Measurements from ENCODE around the gene NPAS3.

NPAS3 gene

DNA sequence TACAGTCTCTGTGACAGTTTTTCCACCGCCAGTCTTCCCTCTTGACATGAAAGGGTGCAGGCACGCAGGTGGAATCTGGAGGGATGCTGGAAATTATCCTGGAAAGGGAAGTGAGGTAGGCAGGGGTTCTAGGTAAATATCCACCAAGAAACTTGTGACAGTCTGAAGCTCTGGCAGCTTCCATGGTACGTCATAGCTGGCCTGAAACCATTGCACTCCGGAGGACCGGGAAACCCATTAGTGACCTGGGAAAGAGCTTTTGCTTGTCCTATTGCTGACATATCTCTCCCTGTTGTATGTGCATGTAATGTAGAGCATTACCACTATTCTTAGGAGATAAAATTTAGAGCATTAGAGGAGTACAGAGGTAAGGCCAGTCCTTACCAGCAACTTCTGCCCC lies 736.2 kb downstream of the NPAS3 start:
- Histone ChIP-seq H3K4me1 (ENCODE audit: control insufficient read depth in 5 of 5, insufficient read depth in 5 of 5, low read length in 5 of 5) (no peaks in the 10 kb centered on the region), H3K27ac (ENCODE audit: low read depth, low read length) (no peak overlapping the region), H3K9me3 (ENCODE audit: control insufficient read depth in 5 of 5, low read length in 5 of 5) (no peaks in the 10 kb centered on the region), H3K36me3 (ENCODE audit: control insufficient read depth in 5 of 5, insufficient read depth in 5 of 5, low read length in 5 of 5) (no peaks in the 10 kb centered on the region), H3K27me3 (ENCODE audit: control insufficient read depth in 5 of 5, insufficient read depth in 4 of 5, low read length in 5 of 5) (no peaks in the 10 kb centered on the region), H3K9ac (ENCODE audit: low read length in 5 of 5) (no peak overlapping the region), H3K4me3 (ENCODE audit: low read depth in 1 of 5, low read length in 5 of 5) (no peak overlapping the region)

DNA sequence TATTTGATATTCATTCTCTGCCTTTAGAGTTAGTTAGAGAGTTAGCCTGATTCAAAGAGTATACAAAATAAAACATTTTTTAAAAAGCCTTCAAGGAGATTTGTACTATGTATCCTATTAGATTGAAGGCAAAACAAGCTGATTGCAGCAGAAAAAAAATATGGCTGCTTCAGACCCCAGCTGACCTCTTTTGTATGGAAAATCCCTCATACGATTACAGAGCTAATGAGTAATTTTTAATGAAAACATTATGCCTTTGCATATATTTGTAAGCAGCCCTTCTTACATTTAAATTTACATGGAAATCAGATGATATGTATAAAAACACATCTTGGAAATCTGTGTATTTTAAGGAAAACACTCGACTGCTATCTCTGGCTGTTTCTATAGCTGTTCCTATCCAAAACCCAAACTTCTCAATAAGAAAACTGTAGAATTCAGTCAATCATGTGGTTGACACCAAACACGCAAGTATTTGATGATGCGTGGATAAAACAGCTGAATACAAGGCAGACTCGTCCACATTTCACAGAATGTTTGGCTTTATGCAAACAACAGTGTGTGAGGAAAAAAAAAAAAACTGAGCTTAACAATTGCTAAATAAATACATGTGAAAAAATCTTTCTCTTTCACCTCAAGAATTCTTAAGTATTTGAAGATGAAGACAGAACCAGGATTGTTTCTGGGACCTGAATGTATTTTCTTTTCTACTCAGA lies 736.9 kb downstream of the NPAS3 start:
- Histone ChIP-seq H3K9me3 (ENCODE audit: control insufficient read depth in 5 of 5, low read length in 5 of 5) (no peaks in the 10 kb centered on the region), H3K4me1 (ENCODE audit: control insufficient read depth in 5 of 5, insufficient read depth in 5 of 5, low read length in 5 of 5) (no peaks in the 10 kb centered on the region), H3K9ac (ENCODE audit: low read length in 5 of 5) (no peak overlapping the region), H3K27ac (ENCODE audit: low read depth, low read length) (no peak overlapping the region), H3K36me3 (ENCODE audit: control insufficient read depth in 5 of 5, insufficient read depth in 5 of 5, low read length in 5 of 5) (no peaks in the 10 kb centered on the region), H3K27me3 (ENCODE audit: control insufficient read depth in 5 of 5, insufficient read depth in 4 of 5, low read length in 5 of 5) (no peaks in the 10 kb centered on the region), H3K4me3 (ENCODE audit: low read depth in 1 of 5, low read length in 5 of 5) (no peak overlapping the region)

DNA sequence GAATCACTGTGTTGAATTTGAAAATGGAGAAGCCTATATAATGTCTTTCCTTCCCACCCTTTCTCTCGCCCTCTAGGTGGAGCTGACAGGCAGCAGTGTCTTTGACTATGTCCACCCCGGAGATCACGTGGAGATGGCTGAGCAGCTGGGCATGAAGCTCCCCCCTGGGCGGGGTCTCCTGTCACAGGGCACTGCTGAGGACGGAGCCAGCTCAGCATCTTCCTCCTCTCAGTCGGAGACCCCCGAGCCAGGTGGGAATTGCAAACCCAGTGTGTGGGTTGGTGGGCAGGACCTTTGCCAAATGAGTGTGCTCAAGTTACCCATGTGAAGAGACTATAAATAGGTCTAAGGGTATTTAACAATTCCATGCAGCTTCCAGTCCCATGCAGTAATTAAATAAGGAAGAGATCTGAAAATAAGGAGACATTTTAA lies 737.5 kb downstream of the NPAS3 start:
- H3K9me3 ChIP-seq (ENCODE audit: control insufficient read depth in 5 of 5, low read length in 5 of 5): no peaks in the 10 kb centered on the region
- H3K27me3 ChIP-seq (ENCODE audit: control insufficient read depth in 5 of 5, insufficient read depth in 4 of 5, low read length in 5 of 5): no peaks in the 10 kb centered on the region
- H3K4me1 ChIP-seq (ENCODE audit: control insufficient read depth in 5 of 5, insufficient read depth in 5 of 5, low read length in 5 of 5): no peaks in the 10 kb centered on the region
- H3K9ac ChIP-seq (ENCODE audit: low read length in 5 of 5): no peak overlapping the region
- no peaks in the 10 kb centered on the region for H3K36me3 ChIP-seq (ENCODE audit: control insufficient read depth in 5 of 5, insufficient read depth in 5 of 5, low read length in 5 of 5)
- no peak overlapping the region for H3K4me3 ChIP-seq (ENCODE audit: low read depth in 1 of 5, low read length in 5 of 5)
- H3K27ac ChIP-seq (ENCODE audit: low read depth, low read length): no peak overlapping the region

DNA sequence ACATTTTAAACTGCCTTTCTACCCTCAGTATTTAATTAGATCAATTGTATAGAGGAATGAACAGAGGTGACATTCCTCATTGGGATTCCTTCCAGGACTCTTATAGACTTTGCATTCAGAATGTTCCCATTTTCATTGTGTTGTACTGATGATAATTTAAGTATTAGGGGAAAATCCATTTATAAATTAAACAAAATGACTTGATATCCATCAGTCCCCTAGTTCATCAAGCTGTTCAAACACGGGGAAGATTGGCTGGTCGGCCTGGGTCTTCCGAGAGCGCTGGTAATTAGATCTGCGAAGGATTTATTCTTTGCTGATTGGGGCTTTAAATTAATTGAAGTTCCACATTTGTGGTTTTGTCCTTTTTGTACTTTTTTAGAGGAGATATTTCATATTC lies 738.2 kb downstream of the NPAS3 start:
- no peaks in the 10 kb centered on the region for H3K9me3 ChIP-seq (ENCODE audit: control insufficient read depth in 5 of 5, low read length in 5 of 5)
- H3K36me3 ChIP-seq (ENCODE audit: control insufficient read depth in 5 of 5, insufficient read depth in 5 of 5, low read length in 5 of 5): no peaks in the 10 kb centered on the region
- H3K9ac ChIP-seq (ENCODE audit: low read length in 5 of 5): no peak overlapping the region
- no peak overlapping the region for H3K27ac ChIP-seq (ENCODE audit: low read depth, low read length)
- H3K4me1 ChIP-seq (ENCODE audit: control insufficient read depth in 5 of 5, insufficient read depth in 5 of 5, low read length in 5 of 5): no peaks in the 10 kb centered on the region
- no peaks in the 10 kb centered on the region for H3K27me3 ChIP-seq (ENCODE audit: control insufficient read depth in 5 of 5, insufficient read depth in 4 of 5, low read length in 5 of 5)
- no peak overlapping the region for H3K4me3 ChIP-seq (ENCODE audit: low read depth in 1 of 5, low read length in 5 of 5)

DNA sequence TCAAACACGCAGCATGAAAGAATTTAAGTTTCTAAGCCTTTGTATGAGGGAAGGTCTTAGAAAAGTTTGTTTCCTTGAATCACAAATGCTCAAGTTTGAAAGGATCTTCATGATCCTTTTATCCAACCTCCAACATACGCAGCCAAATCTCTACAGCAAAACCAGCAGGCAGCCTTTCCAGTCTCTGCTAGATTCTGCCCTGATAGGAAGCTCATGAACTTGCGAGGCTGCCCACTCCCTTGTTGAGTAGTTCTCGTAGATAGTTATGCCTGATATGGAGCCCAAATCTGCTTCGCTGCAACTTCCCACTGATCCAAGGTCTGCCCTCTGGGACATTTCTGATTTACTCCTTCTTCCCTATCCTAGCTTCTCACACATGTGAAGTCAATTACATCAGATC lies 739.3 kb downstream of the NPAS3 start:
- Histone ChIP-seq H3K4me1 (ENCODE audit: control insufficient read depth in 5 of 5, insufficient read depth in 5 of 5, low read length in 5 of 5) (peaks cover 0 to 8% (median 6%) of the 10 kb centered on the region in 5 donors), H3K27me3 (ENCODE audit: control insufficient read depth in 5 of 5, insufficient read depth in 4 of 5, low read length in 5 of 5) (no peaks in the 10 kb centered on the region), H3K36me3 (ENCODE audit: control insufficient read depth in 5 of 5, insufficient read depth in 5 of 5, low read length in 5 of 5) (no peaks in the 10 kb centered on the region), H3K9ac (ENCODE audit: low read length in 5 of 5) (no peak overlapping the region), H3K9me3 (ENCODE audit: control insufficient read depth in 5 of 5, low read length in 5 of 5) (no peaks in the 10 kb centered on the region), H3K4me3 (ENCODE audit: low read depth in 1 of 5, low read length in 5 of 5) (no peak overlapping the region), H3K27ac (ENCODE audit: low read depth, low read length) (no peak overlapping the region)

DNA sequence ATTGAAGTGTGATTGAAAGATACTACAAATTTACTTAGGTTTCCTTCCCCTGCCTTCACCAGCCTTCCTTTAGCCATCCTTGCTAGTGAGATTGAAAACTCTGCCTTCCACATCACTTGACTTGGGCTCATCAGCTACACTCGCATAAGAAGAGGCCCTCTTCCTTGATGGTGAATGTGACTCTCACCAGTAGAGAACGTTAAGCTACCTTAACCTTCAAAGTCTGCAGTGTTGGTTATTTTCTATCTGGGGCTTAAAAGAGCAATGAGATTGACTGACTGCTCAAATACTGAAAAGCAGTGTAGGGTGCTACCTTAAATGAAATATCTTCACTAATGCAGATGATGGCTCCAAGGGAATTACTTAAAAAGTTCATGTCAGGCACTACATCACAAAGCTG lies 740.3 kb downstream of the NPAS3 start:
- Histone ChIP-seq H3K9me3 (ENCODE audit: control insufficient read depth in 5 of 5, low read length in 5 of 5) (no peaks in the 10 kb centered on the region), H3K4me3 (ENCODE audit: low read depth in 1 of 5, low read length in 5 of 5) (no peak overlapping the region), H3K4me1 (ENCODE audit: control insufficient read depth in 5 of 5, insufficient read depth in 5 of 5, low read length in 5 of 5) (peaks cover 0 to 10% (median 6%) of the 10 kb centered on the region in 5 donors), H3K36me3 (ENCODE audit: control insufficient read depth in 5 of 5, insufficient read depth in 5 of 5, low read length in 5 of 5) (no peaks in the 10 kb centered on the region), H3K9ac (ENCODE audit: low read length in 5 of 5) (no peak overlapping the region), H3K27ac (ENCODE audit: low read depth, low read length) (no peak overlapping the region), H3K27me3 (ENCODE audit: control insufficient read depth in 5 of 5, insufficient read depth in 4 of 5, low read length in 5 of 5) (no peaks in the 10 kb centered on the region)

DNA sequence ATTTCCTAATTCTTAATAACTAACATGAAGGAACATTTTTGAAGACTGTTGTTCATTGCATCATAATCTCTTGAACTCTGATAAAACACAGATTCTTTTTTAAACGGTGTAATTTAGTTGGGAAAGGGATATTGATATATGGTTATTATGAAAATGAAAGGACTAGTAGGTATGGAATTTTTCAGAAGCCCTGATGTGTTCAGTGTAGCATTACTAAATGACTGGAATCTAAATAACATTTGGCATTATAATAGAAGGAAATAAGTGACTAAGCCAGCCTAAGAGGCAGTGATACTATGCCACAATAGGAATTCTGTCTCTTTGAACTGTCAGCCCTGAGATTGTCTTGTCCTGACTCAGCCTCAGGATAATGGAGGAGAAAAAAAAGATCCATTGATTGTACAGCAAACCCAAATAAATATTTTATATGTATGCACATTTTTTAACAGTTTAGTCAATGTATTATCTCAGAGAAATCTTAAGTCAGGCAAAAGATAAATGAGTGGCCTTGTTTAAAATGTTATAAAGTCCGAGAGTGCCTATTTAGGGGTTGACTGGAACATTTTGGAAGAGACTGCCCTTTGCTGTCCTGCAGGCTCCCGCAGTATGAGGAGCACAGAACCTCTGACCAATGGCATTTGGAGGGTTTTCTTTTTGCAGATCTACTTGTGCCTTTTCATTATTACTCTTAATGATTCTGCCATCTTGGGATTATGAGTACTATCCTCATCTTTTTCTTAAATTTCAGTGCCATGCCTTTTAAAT lies 741.0 kb downstream of the NPAS3 start:
- no peaks in the 10 kb centered on the region for H3K27me3 ChIP-seq (ENCODE audit: control insufficient read depth in 5 of 5, insufficient read depth in 4 of 5, low read length in 5 of 5)
- H3K9me3 ChIP-seq (ENCODE audit: control insufficient read depth in 5 of 5, low read length in 5 of 5): no peaks in the 10 kb centered on the region
- H3K4me1 ChIP-seq (ENCODE audit: control insufficient read depth in 5 of 5, insufficient read depth in 5 of 5, low read length in 5 of 5): peaks cover 0 to 10% (median 6%) of the 10 kb centered on the region in 5 donors
- H3K36me3 ChIP-seq (ENCODE audit: control insufficient read depth in 5 of 5, insufficient read depth in 5 of 5, low read length in 5 of 5): no peaks in the 10 kb centered on the region
- no peak overlapping the region for H3K4me3 ChIP-seq (ENCODE audit: low read depth in 1 of 5, low read length in 5 of 5)
- H3K9ac ChIP-seq (ENCODE audit: low read length in 5 of 5): no peak overlapping the region
- H3K27ac ChIP-seq (ENCODE audit: low read depth, low read length): no peak overlapping the region

DNA sequence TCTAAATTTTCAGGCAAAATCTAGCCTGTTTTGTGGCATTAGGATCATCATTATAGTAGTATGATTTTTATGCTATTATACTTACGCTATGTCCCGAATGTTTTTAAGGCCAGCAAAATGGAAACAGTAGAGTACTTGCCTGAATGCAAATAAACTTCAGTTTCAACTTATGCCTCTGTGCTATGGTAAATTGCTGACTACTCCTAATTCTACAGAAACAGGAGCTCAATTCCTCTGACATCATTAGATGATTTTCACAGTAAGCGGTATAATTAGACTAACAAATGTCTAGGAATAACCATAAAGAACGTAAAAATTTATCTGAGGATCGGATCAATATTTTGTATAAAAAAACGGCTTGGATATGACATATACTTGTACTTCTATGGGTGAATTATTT lies 742.2 kb downstream of the NPAS3 start:
- Histone ChIP-seq H3K4me1 (ENCODE audit: control insufficient read depth in 5 of 5, insufficient read depth in 5 of 5, low read length in 5 of 5) (peaks cover 0 to 10% (median 6%) of the 10 kb centered on the region in 5 donors), H3K27me3 (ENCODE audit: control insufficient read depth in 5 of 5, insufficient read depth in 4 of 5, low read length in 5 of 5) (no peaks in the 10 kb centered on the region), H3K27ac (ENCODE audit: low read depth, low read length) (no peak overlapping the region), H3K9ac (ENCODE audit: low read length in 5 of 5) (no peak overlapping the region), H3K9me3 (ENCODE audit: control insufficient read depth in 5 of 5, low read length in 5 of 5) (no peaks in the 10 kb centered on the region), H3K36me3 (ENCODE audit: control insufficient read depth in 5 of 5, insufficient read depth in 5 of 5, low read length in 5 of 5) (no peaks in the 10 kb centered on the region), H3K4me3 (ENCODE audit: low read depth in 1 of 5, low read length in 5 of 5) (no peak overlapping the region)

DNA sequence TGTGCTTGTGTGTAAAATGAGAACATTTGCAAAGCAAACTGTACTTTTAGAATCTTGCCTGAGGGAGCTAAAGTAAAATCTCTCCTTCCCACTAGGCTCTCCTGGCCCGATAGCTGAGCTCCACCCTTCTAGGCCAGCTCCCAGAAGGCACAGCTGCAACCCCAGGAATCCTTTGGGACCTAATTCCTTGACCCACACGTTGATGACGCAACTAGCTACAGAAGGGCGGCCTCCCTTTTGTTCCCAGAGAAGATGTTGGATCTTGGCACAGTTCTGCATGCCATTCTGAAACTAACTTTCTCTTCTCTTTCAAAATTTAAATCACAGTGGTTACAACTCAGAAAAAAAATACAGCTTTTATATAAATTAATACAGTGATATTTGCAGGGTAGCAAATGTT lies 744.1 kb downstream of the NPAS3 start:
- peaks cover 0 to 10% (median 6%) of the 10 kb centered on the region in 5 donors for H3K4me1 ChIP-seq (ENCODE audit: control insufficient read depth in 5 of 5, insufficient read depth in 5 of 5, low read length in 5 of 5)
- no peaks in the 10 kb centered on the region for H3K27me3 ChIP-seq (ENCODE audit: control insufficient read depth in 5 of 5, insufficient read depth in 4 of 5, low read length in 5 of 5)
- no peaks in the 10 kb centered on the region for H3K9me3 ChIP-seq (ENCODE audit: control insufficient read depth in 5 of 5, low read length in 5 of 5)
- no peak overlapping the region for H3K4me3 ChIP-seq (ENCODE audit: low read depth in 1 of 5, low read length in 5 of 5)
- no peak overlapping the region for H3K27ac ChIP-seq (ENCODE audit: low read depth, low read length)
- H3K36me3 ChIP-seq (ENCODE audit: control insufficient read depth in 5 of 5, insufficient read depth in 5 of 5, low read length in 5 of 5): no peaks in the 10 kb centered on the region
- no peak overlapping the region for H3K9ac ChIP-seq (ENCODE audit: low read length in 5 of 5)

DNA sequence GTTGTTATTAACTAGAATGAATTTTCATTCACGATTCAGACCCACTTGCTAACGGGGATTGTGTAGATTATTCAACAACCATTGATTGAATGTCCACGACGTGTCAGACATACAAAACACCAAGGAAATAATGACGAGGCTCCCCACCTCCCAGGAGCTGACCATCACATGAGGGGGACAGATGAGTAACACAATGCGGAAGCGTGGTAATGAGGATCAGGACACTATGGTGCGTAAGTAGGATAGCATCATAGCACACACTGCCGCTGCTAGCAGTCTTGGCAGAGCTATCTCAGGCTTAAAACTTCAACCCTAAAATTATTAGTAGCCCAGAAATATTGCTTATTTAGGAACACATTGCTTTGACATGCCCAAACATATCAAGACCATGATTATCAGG lies 746.3 kb downstream of the NPAS3 start:
- Histone ChIP-seq H3K36me3 (ENCODE audit: control insufficient read depth in 5 of 5, insufficient read depth in 5 of 5, low read length in 5 of 5) (no peaks in the 10 kb centered on the region), H3K27ac (ENCODE audit: low read depth, low read length) (no peak overlapping the region)

More for the DNA sequence above, 746.3 kb downstream of the NPAS3 start:
- H3K4me3 ChIP-seq (ENCODE audit: low read depth in 1 of 5, low read length in 5 of 5): no peak overlapping the region
- H3K27me3 ChIP-seq (ENCODE audit: control insufficient read depth in 5 of 5, insufficient read depth in 4 of 5, low read length in 5 of 5): no peaks in the 10 kb centered on the region
- H3K9me3 ChIP-seq (ENCODE audit: control insufficient read depth in 5 of 5, low read length in 5 of 5): no peaks in the 10 kb centered on the region
- H3K4me1 ChIP-seq (ENCODE audit: control insufficient read depth in 5 of 5, insufficient read depth in 5 of 5, low read length in 5 of 5): peaks cover 0 to 10% (median 6%) of the 10 kb centered on the region in 5 donors
- no peak overlapping the region for H3K9ac ChIP-seq (ENCODE audit: low read length in 5 of 5)
